GM21360 (cell line): ENCODE data around the gene CCNJL.
A peak's percentile ranks its signal among the peaks of the same experiment; 100 is the strongest.
"Not testable (repeated sequence)": the region's sequence is repeated elsewhere in the genome, so short reads cannot be mapped to it uniquely, and the experiment has no call there.

Source experiments
- ATAC-seq: cut with Tn5 transposase; IDR thresholded peaks from one replicate; pipeline ENCODE4 v1.9.1; 2021; ENCODE audit warnings: mild to moderate bottlenecking, moderate library complexity; ENCODE audit not compliant: unreplicated experiment

Gene CCNJL

GRCh38 chr5:160334716-160335115 is 22.4 kb upstream of the CCNJL start:
- ATAC-seq: not testable (repeated sequence)

GRCh38 chr5:160333721-160334120 is 21.4 kb upstream of the CCNJL start:
- no peak for ATAC-seq

DNA sequence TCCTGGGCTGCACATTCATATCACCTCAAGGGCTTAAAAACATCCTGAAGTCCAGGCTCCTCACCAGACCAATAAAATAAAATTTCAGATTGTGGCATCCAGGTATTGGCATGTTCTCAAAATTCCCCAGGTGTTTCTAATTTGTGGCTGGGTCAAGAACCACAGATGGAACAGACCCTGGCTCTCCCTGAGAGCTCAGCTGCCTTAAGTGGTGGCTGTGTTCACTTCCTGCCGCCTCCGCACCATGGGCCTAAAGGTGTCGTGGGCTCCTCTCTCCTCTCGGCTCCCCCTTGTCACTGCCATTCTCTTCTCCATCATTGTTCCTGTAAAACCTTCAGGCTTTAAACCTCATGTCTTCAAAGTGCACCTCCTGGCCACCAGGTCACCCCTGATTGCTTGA is 17.8 kb upstream of the CCNJL start:
- ATAC-seq: no peak

DNA sequence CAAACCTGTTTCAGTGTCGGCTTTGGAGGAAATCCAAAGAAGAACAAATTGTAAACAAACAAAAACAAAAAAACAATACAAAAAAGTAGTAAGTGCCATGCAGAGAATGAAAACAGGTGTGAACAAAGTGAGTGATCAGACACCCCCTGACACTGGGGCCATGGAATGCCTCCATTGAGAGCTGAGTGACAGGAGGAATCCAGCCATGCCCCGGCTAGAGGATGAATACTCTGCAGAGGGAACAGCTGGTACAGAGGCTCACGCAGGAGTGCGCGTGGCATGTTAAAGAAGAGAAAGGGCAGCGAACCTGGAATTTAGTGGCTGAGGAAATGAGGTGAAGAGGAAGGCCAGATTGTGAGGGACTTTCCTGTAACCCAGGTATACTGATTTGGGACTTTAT is 15.5 kb upstream of the CCNJL start:
- ATAC-seq: no peak

DNA sequence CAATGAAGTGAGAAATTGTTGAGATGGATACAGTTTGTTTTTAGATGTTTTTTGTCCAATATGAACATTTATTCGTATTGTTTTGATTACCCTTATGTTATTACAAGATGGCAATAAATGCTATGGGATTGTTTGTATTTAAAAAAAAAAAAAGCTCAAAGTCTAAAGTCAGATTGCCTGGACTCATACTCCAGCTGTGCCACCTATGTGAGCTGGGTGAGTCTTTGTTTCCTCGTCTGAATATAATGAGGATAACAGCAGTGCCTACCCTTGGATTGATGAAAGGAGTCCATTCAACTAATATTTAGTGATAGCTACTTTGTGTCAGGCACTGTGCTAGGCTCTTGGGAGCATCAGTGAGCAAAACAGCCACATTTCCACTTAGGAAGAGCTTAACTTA is 14.6 kb upstream of the CCNJL start:
- ATAC-seq: no peak

- no peak for ATAC-seq
Measured at GRCh38 chr5:160325716-160326115, 13.4 kb upstream of the CCNJL start.

GRCh38 chr5:160324886-160325285 is 12.5 kb upstream of the CCNJL start:
- ATAC-seq: no peak

DNA sequence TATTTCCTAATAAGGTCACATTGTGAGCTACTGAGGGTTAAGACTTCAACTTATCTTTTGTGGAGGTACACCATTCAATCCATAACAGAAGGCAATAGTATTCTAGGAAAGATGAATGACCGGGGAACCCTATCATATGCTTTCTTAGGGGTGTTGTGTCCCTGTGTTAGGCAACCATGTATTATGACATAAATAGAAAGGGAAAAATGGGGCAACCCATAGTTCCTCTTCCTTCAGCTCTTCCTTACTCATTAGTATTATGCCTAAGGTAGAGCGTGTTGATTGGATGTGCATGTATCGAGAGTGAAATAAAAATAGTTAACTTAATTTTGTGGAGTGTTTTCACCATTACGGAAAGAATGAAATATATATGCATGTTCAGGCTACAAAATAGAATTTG is 6.0 kb upstream of the CCNJL start:
- ATAC-seq: no peak

- no peak for ATAC-seq
Measured at GRCh38 chr5:160317434-160317833, 5.1 kb upstream of the CCNJL start.

DNA sequence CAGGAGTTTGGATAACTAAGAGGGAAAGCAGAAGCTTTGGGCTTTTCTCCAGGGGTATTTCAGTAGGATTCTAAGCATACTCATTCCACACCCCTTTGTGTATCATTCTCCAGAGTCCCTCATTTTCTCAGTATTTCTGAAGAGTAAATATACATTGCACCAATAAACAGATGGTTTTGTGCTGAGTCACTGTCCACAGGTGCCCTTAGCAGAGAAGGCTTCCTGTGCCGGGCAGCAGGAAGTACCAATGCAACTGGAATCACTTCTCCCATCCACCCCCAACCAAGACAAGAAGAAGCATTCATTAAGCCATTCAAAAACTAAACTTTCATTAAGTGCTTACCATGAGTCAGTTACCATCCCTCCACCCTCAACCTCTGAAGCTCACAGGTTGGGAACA is 3.6 kb upstream of the CCNJL start:
- no peak for ATAC-seq

GRCh38 chr5:160312960-160313727 is 780 bp upstream of the CCNJL start:
- no peak for ATAC-seq

GRCh38 chr5:160311491-160312133 is 752 bp downstream of the CCNJL start:
- peak; percentile 9 for ATAC-seq

DNA sequence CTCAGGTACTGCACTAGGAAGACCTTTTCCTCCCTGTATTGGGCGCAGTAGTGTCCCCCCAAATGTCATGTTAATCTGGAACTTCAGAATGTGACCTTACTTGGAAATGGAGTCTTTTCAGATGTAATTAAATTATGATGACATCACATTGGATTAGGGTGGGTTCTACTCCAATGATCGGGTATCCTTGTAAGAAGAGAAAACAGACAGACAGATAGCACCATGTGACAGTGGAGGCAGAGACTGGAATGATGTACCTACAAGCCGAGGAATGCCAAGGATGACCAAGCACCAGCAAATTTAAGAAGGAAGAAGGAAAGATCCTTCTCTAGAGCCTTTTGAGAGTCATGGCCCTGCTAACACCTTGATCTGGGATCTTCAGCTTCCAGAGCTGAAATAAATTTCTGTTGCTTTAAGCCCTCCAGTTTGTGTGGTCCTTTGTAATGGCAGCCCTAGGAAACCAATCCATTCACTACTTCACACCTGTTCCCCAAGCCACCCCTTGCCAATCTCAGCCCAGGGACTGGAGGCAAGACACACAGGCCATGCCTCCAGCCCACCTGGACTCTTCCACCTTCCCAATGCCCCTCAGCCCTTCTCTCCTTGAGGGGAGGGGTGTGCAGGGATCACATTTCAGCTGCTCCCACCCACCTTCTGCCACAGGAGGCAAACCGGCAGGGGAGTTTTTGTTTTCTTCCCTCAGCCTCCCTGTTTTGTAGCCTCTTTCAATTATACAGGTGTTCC is 1.6 kb downstream of the CCNJL start:
- ATAC-seq: no peak

DNA sequence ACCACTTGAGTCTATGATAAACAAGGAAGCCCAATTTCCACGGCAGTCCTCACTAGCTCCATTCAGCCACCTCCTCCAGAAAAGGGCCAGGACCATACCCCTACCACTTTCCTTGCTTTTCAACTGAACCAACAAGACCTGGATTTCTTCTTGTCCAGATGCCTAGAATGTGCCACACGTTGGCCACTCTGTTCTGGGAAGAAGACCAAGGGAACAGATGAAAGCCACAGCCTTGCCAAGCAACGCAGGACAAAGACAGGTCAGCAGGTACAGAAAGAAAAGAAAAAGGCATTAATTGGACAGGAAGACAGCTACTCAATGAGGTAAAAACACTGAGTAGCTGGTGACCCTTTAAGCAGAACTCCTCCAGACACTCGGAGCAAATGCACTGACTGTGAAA is 2.2 kb downstream of the CCNJL start:
- ATAC-seq: no peak

GRCh38 chr5:160306696-160307095 is 5.7 kb downstream of the CCNJL start:
- no peak for ATAC-seq

GRCh38 chr5:160305319-160305718 is 7.0 kb downstream of the CCNJL start:
- ATAC-seq: no peak

DNA sequence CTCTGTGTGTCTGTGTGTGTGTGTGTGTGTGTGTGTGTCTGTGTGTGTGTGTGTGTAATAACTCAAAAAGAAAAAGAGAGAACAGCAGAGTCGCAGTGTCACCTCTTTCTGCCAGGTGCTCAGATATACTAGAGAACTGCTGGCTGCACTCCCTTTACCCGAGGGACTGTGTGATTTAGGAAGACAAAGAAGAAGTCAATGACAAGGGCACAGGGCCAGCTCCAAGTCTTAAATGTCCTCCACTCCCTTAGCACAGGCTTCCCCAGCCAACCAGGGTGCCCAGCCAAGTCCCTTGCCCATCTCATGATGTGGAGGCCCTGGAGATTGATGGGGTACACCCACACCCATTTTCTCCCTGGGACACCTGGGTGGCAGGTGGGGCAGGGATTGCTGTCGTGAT is 8.7 kb downstream of the CCNJL start:
- ATAC-seq: no peak

- no peak for ATAC-seq
Measured at GRCh38 chr5:160298189-160298588, 14.2 kb downstream of the CCNJL start.

DNA sequence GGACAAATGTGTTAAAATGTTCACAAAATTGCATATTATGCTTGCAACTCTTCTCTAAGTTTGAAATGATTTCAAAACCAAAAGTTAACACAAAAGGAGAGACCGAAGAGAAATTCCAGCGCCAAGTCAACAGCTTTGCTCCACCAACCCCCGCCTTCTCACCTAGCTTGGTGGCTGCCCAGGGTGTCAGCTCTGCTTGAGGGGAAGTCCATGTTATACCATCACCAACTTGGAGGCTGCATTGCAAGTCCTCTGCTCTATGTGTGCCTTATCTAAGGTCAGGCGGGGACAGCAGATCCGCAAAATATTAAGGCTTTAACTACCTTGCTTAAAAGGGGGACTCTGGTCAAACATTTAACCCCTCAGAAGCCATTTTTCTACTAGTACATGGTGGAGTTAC is 14.6 kb downstream of the CCNJL start:
- no peak for ATAC-seq

GRCh38 chr5:160297004-160297403 is 15.4 kb downstream of the CCNJL start:
- no peak for ATAC-seq

GRCh38 chr5:160296496-160296895 is 15.9 kb downstream of the CCNJL start:
- no peak for ATAC-seq
